SJSA1 (cell line): Measurements from ENCODE around the gene DAB2IP. TPM values are rescaled to one million over a fixed set of nuclear protein-coding genes. Genes with fewer than 3 reads are reported as not detected.

Source experiments
- DNase-seq, 2 experiments: peaks; one replicate each; pipeline ENCODE4 v3.0.0-alpha.2; 2015 to 2020; ENCODE audit warnings: low spot score in 2 of 2, low read depth in 1 of 2
- H3K27ac ChIP-seq: fragments of 250-450 bp; sonication (Bioruptor Pico); 2 replicates; pipeline ENCODE4 v1.5.1; 2020; ENCODE audit warnings: mild to moderate bottlenecking, moderate library complexity
- H3K27me3 ChIP-seq: fragments of 250-450 bp; sonication (Bioruptor Pico); replicated peaks from 2 replicates; pipeline ENCODE4 v1.5.1; 2020; ENCODE audit warnings: mild to moderate bottlenecking, moderate library complexity
- H3K36me3 ChIP-seq: fragments of 250-450 bp; sonication (Bioruptor Pico); 2 replicates; pipeline ENCODE4 v1.5.1; 2020; ENCODE audit warnings: mild to moderate bottlenecking
- H3K4me1 ChIP-seq: fragments of 250-450 bp; sonication (Bioruptor Pico); replicated peaks from 2 replicates; pipeline ENCODE4 v1.6.1; 2021; ENCODE audit warnings: mild to moderate bottlenecking
- H3K4me3 ChIP-seq: fragments of 250-450 bp; sonication (Bioruptor Pico); 2 replicates; pipeline ENCODE4 v1.5.1; 2020; ENCODE audit warnings: mild to moderate bottlenecking
- H3K9me3 ChIP-seq: fragments of 250-450 bp; sonication (Bioruptor Pico); replicated peaks from 2 replicates; pipeline ENCODE4 v1.5.1; 2020; ENCODE audit warnings: mild to moderate bottlenecking
- total RNA-seq: library from RNA; depleted of rRNA; stranded (reverse); fragments of >200 nt; shearing (Covaris generic); gene quantifications from 2 replicates; pipeline ENCODE4 v1.2.3, GENCODE V29; 2014

Gene DAB2IP
- total RNA-seq, 1 experiment from 2014 or later, result 2.8 TPM

GRCh38 chr9:121655231-121655755 lies 3.9 kb downstream of the DAB2IP start:
- Histone ChIP-seq H3K4me3 (no peak overlapping the region), H3K4me1 (peaks cover 9% of the 10 kb centered on the region), H3K27me3 (peaks cover 41% of the 10 kb centered on the region), H3K27ac (no peak overlapping the region), H3K9me3 (no peaks in the 10 kb centered on the region), H3K36me3 (no peaks in the 10 kb centered on the region)
- no peak for DNase-seq

- Histone ChIP-seq H3K27ac (no peak overlapping the region), H3K36me3 (no peaks in the 10 kb centered on the region), H3K4me3 (no peak overlapping the region), H3K9me3 (no peaks in the 10 kb centered on the region), H3K4me1 (no peaks in the 10 kb centered on the region; the same call in 1 of the 2 replicates), H3K27me3 (peaks cover 24% of the 10 kb centered on the region)
- DNase-seq, result no peak
Measured at GRCh38 chr9:121656941-121657470, 5.6 kb downstream of the DAB2IP start.

DNA sequence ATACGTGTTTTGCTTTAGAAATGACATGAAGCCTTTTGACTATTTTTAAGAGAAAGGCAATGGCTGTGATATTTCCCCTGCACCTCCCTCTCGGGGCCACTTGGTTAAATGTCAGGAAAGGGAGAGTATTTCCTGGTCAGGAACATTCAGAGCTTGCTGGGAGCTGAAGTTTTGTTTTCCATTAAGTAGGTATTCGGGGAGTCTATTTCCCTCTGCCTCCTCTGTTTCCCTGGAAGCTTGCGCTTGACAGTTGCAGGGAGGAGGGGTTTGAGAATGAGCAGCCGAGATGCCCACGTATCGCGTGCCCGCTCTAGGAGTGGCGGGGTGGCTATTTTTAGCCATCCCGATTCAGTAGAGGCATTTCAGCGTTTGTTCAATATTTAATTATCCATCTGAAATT lies 6.7 kb downstream of the DAB2IP start:
- Histone ChIP-seq H3K27me3 (peaks cover 12% of the 10 kb centered on the region; the same call in 1 of the 2 replicates), H3K27ac (no peak overlapping the region), H3K4me3 (no peak overlapping the region), H3K4me1 (no peaks in the 10 kb centered on the region), H3K9me3 (no peaks in the 10 kb centered on the region), H3K36me3 (no peaks in the 10 kb centered on the region)
- no peak for DNase-seq

DNA sequence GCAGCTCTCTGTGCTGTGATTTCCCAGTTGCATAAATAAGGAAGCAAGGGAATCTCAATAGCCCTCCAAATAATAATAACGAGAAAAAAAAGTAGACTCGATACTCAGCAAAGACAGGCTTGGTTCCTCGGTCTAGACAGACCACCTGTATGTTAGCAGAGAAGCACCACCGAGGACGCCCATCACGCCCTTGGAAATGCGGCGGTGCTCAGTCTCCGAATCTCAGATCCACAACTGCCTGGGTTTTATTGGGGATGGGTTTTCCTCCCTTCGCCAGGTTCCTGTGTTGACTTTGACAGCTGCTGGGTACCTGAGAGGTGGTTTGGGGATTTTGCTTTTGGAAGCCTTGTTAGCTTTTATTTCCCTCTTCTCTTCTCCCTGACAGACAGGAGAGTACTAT lies 7.2 kb downstream of the DAB2IP start:
- no peaks in the 10 kb centered on the region for H3K9me3 ChIP-seq
- H3K27ac ChIP-seq, result no peak overlapping the region
- no peaks in the 10 kb centered on the region for H3K4me1 ChIP-seq
- peaks cover 8% of the 10 kb centered on the region; the same call in 1 of the 2 replicates for H3K27me3 ChIP-seq
- H3K4me3 ChIP-seq, result no peak overlapping the region
- no peak for DNase-seq
- H3K36me3 ChIP-seq, result no peaks in the 10 kb centered on the region

DNA sequence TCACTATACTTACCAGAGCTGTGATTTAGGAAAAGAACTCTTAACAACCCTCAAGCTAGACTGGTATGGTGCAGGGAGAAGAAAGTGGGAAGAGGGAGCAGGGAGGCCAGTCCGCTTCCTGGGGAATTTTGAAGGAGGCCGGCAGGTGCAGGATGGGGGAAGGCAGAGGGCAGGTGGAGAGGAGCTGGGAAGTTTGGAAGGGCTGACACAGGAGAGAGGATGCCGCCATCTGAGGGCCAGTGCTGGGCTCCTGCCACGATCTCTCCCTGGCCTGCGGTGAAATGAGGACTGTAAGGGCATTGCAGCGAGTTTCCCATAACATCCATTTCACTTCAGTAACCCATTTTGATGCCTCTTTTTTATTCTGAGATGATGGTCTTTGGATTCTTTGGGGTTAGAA lies 8.9 kb downstream of the DAB2IP start:
- H3K4me1 ChIP-seq, result no peaks in the 10 kb centered on the region
- peaks cover 15% of the 10 kb centered on the region for H3K27me3 ChIP-seq
- H3K9me3 ChIP-seq, result no peaks in the 10 kb centered on the region
- DNase-seq, result no peak
- no peak overlapping the region for H3K27ac ChIP-seq
- H3K36me3 ChIP-seq, result no peaks in the 10 kb centered on the region
- no peak overlapping the region for H3K4me3 ChIP-seq

- H3K27ac ChIP-seq, result no peak overlapping the region
- H3K4me3 ChIP-seq, result no peak overlapping the region
- no peaks in the 10 kb centered on the region for H3K9me3 ChIP-seq
- peaks cover 19% of the 10 kb centered on the region for H3K27me3 ChIP-seq
- H3K4me1 ChIP-seq, result no peaks in the 10 kb centered on the region
- DNase-seq, result no peak
- no peaks in the 10 kb centered on the region for H3K36me3 ChIP-seq
Measured at GRCh38 chr9:121660876-121661275, 9.4 kb downstream of the DAB2IP start.

GRCh38 chr9:121661328-121661727 lies 9.9 kb downstream of the DAB2IP start:
- no peak overlapping the region for H3K4me3 ChIP-seq
- no peaks in the 10 kb centered on the region for H3K9me3 ChIP-seq
- no peak for DNase-seq
- no peaks in the 10 kb centered on the region for H3K4me1 ChIP-seq
- no peak overlapping the region for H3K27ac ChIP-seq
- H3K36me3 ChIP-seq, result no peaks in the 10 kb centered on the region
- peaks cover 19% of the 10 kb centered on the region for H3K27me3 ChIP-seq

- Histone ChIP-seq H3K27me3 (peaks cover 19% of the 10 kb centered on the region), H3K27ac (no peak overlapping the region), H3K4me1 (no peaks in the 10 kb centered on the region), H3K9me3 (no peaks in the 10 kb centered on the region), H3K4me3 (no peak overlapping the region), H3K36me3 (no peaks in the 10 kb centered on the region)
- DNase-seq, result no peak
Measured at GRCh38 chr9:121662359-121662758, 10.9 kb downstream of the DAB2IP start.

DNA sequence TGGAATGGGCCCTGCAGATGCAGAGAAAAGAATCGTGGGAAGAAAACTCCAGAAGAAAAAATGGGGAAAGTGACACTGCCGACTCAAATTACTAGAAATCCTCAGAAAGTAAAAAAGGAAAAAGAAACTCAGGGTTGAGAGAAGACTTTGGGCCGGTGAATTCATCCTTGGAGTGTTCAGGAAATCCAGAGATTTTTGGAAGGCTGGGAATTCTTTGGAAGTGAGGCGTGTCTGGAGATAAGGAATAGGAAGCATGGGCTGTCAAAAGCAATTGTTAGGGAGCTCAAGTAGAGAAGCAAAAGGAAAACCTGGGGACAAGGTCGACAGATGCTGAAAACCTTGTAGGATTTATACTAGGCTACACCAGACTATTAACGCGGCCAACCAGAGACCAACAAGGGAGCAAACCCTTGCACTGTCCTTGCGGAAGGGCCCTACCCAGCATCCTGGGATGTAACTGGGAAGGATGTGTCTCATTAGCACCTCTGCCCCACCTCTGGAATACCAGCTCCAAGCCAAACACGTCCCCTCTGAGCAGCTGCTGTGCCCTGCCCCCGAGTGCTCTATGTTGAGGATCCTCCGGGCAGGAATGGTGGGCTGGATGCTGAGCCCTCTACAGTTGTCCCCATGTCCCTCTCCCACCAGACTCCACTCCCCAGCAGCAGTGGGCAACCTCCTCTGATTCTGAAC lies 11.6 kb downstream of the DAB2IP start:
- H3K27ac ChIP-seq, result no peak overlapping the region
- no peaks in the 10 kb centered on the region for H3K4me1 ChIP-seq

DNA sequence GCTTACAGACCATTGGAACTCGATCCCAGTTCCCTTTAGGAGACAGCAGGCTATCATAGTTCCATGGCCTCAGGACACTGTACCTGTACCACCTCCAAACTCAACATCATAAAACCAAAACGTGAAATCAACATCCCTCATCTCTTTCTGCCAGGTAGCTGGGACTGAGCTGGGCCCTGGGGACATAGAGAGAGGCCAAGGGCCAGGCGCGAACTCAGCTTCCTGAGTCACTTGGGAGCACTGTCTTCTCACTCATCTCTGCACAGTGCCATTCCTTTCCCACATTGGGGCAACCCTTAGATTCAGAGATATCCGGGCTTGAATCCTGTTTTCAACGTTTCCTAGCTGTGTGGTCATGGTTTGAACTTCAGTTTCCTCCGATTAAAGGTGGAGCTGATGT lies 12.2 kb downstream of the DAB2IP start:
- Histone ChIP-seq H3K4me3 (no peak overlapping the region), H3K9me3 (no peaks in the 10 kb centered on the region), H3K27ac (no peak overlapping the region), H3K4me1 (no peaks in the 10 kb centered on the region), H3K27me3 (peaks cover 19% of the 10 kb centered on the region), H3K36me3 (no peaks in the 10 kb centered on the region)
- no peak for DNase-seq

More for the DNA sequence above, 11.6 kb downstream of the DAB2IP start:
- Histone ChIP-seq H3K27me3 (peaks cover 19% of the 10 kb centered on the region), H3K4me3 (no peak overlapping the region), H3K9me3 (no peaks in the 10 kb centered on the region), H3K36me3 (no peaks in the 10 kb centered on the region)
- no peak for DNase-seq

DNA sequence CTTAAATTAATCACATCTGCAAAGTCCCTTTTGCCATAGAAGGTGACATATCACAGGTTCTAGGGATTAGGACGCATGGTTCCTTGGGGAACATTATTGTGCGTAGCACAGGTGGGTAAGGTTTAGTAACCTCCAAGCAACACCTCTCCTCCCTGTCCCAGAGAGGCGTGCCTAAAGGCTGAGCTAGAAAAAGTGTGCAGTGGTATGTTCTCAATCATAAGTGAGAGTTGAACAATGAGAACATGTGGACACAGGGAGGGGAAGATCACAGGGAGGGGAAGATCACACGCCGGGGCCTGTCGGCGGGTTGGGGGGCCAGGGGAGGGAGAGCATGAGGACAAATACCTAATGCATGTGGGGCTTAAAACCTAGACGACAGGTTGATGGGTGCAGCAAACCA lies 14.9 kb downstream of the DAB2IP start:
- Histone ChIP-seq H3K9me3 (no peaks in the 10 kb centered on the region), H3K4me3 (no peak overlapping the region), H3K27ac (no peak overlapping the region), H3K4me1 (no peaks in the 10 kb centered on the region), H3K27me3 (peaks cover 19% of the 10 kb centered on the region), H3K36me3 (no peaks in the 10 kb centered on the region)
- no peak for DNase-seq

- Histone ChIP-seq H3K36me3 (no peaks in the 10 kb centered on the region), H3K27me3 (peaks cover 19% of the 10 kb centered on the region), H3K9me3 (no peaks in the 10 kb centered on the region), H3K27ac (no peak overlapping the region), H3K4me3 (no peak overlapping the region), H3K4me1 (no peaks in the 10 kb centered on the region)
- DNase-seq, result no peak
Measured at GRCh38 chr9:121667214-121667613, 15.8 kb downstream of the DAB2IP start.

- Histone ChIP-seq H3K4me1 (no peaks in the 10 kb centered on the region), H3K27ac (no peak overlapping the region), H3K9me3 (no peaks in the 10 kb centered on the region), H3K27me3 (peaks cover 21% of the 10 kb centered on the region), H3K36me3 (no peaks in the 10 kb centered on the region), H3K4me3 (no peak overlapping the region)
- DNase-seq, result no peak
Measured at GRCh38 chr9:121667890-121668289, 16.5 kb downstream of the DAB2IP start.

- Histone ChIP-seq H3K9me3 (no peaks in the 10 kb centered on the region), H3K36me3 (no peaks in the 10 kb centered on the region), H3K27me3 (peaks cover 7% of the 10 kb centered on the region; the same call in 1 of the 2 replicates), H3K27ac (no peak overlapping the region), H3K4me3 (no peak overlapping the region), H3K4me1 (no peaks in the 10 kb centered on the region)
- DNase-seq, result no peak
Measured at GRCh38 chr9:121670431-121670830, 19.0 kb downstream of the DAB2IP start.
